HFF-Myc (cell line): Measurements from ENCODE around the gene ITGA6.

ENCODE experiments used
- DNase-seq: peaks from one replicate; pipeline ENCODE4 v3.0.0-alpha.2; 2011; ENCODE audit warnings: low read depth; ENCODE audit errors: extremely low read depth
- H3K4me3 ChIP-seq: replicated peaks from 2 replicates; pipeline ENCODE4 v1.5.1; 2011; ENCODE audit warnings: low read depth, mild to moderate bottlenecking, control low read depth, low read length
- TF ChIP-seq, protein P1 (sequence below): IDR thresholded peaks from 2 replicates; pipeline ENCODE4 v1.5.1; 2012; ENCODE audit warnings: mild to moderate bottlenecking, low read depth, low read length, control low read depth; ENCODE audit errors: missing control alignments

The ITGA6 gene

DNA sequence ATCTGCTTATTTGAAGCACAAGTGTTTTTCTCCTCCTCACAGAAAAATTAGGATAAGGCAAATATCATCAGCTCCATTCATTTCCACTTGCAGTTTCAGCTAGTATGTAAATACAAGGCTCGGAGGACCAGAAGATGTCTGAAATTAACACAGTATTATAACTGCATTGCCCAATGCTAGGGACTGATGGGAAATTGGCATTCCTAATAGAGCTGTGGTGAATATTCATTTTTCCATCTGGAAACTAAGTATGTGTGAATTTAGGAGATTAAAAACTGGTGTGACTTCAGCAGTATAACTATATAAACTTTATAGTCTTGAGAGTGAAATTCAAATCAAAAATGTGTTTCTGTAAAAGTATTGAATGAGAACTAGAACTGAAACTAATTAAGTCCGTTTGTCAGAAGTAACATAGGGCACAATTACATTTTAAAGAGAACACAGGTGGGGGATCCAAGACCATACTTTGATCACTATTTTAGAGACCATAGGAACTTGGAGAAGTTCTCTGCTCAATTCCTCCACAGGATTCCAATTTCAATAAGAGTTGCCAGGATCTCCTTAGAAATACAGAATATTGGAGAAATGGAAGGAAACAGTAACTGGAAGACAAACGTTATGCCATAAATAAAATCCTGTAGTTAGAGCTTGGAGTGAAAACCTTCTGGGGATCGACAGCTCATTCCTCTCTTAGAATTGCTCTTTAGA is 12.1 kb upstream of the ITGA6 start:
- TF ChIP-seq, protein P1, sequence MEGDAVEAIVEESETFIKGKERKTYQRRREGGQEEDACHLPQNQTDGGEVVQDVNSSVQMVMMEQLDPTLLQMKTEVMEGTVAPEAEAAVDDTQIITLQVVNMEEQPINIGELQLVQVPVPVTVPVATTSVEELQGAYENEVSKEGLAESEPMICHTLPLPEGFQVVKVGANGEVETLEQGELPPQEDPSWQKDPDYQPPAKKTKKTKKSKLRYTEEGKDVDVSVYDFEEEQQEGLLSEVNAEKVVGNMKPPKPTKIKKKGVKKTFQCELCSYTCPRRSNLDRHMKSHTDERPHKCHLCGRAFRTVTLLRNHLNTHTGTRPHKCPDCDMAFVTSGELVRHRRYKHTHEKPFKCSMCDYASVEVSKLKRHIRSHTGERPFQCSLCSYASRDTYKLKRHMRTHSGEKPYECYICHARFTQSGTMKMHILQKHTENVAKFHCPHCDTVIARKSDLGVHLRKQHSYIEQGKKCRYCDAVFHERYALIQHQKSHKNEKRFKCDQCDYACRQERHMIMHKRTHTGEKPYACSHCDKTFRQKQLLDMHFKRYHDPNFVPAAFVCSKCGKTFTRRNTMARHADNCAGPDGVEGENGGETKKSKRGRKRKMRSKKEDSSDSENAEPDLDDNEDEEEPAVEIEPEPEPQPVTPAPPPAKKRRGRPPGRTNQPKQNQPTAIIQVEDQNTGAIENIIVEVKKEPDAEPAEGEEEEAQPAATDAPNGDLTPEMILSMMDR: no peak
- no peak overlapping the region for H3K4me3 ChIP-seq
- no peak for DNase-seq

DNA sequence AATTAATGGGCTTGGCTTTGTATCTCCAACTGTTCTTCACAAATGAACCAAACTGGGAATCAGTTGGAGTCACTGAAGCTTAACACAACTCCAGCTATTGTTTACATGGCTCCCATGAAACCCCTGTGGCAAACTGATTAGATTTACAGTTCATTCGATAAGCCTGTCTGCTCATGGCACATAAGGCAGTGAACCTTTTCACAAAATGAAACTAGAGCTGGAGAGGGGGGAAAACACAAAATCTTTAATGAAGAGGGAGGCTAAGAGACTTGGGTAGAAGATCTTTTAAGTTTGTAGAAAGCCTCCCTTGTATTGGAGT is 11.6 kb upstream of the ITGA6 start:
- TF ChIP-seq, protein P1: no peak

DNA sequence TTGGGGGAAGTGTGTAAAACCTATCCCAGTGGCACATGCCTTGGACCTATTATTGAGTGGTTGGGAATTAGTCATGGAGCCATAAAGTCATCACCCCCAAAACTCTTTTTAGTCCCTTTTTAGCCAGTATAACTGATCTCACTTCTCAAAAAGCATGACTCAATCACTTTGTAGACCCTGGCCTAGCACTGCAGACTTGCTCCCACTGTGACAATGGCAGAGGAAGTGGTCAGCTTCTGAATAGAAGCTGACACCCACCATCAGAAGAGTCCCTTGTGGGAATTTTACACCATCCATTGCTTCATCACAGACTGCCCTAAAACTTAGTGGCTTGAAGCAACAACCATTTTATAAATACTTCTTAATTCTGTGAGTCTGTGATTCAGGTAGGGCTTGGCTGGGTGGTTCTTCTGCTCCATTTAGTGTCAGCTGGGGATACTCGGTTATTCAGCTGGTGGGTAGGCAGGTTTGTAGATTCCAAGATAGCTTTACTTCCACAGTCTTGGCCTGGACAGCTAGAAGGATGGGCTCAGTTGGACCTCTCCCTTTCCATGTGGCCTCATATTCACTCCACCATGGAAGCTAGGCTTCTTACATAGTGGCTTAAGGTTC is 10.8 kb upstream of the ITGA6 start:
- no peak for DNase-seq
- TF ChIP-seq, protein P1: no peak
- H3K4me3 ChIP-seq: no peak overlapping the region

More for the DNA sequence above, 11.6 kb upstream of the ITGA6 start:
- DNase-seq: no peak
- H3K4me3 ChIP-seq: no peak overlapping the region

DNA sequence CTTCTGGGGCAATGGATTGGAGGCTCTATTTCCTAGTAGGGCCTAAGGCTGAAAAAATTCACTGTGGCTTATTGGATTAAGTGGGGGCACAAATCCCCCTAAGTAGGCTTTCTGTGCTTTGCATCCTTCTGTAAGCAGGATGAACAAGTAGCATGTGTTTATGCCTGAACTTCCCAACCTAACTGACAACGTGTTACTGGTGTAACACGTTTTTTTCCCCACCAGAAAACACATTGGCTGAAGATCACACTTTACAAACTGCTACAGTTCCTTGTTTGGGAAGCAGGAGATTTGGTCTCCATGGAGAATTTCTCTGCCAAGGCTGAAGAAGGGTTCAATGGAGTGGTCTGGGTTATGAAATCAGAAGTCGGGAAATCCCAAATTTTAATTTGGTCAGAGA is 7.2 kb upstream of the ITGA6 start:
- H3K4me3 ChIP-seq: no peak overlapping the region
- TF ChIP-seq, protein P1: no peak
- DNase-seq: no peak

DNA sequence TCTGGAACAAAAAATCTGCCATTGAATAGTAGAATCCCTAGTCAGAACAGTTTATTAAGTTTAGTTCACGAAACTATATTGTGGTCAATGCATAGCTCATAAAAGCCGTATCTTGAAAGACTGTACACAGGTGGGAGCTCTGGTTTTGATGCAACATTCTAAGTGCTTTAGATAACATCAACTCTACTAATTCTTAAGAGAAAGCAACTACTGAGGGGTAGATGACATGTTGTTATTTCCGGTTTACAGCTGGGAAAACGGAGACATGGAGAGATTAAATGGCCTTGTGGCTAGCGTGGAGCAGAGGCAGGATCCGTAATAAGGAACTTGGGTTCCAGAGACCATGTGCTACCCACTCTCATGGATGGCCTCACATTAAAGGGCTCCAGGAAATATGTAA is 4.2 kb upstream of the ITGA6 start:
- TF ChIP-seq, protein P1: no peak
- H3K4me3 ChIP-seq: no peak overlapping the region
- no peak for DNase-seq

DNA sequence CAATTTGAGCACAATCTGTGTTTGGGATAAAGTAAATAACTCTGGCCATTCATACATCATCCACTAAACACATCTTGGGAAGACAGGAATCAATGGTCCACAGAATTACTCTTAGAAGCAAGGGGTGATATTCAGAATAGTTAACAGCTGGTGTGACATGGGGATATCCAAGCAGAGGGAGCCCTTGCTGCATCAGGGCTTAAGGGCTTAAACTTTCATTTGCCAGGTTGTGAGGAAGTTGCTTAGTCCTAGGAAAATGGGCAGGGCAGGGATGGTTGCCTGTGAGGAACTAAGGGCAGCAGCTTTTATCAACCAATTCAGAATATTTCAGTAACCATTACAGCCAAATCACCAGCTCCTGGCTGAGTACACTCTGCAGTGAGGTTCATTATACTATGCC is 2.0 kb upstream of the ITGA6 start:
- TF ChIP-seq, protein P1: no peak
- DNase-seq: no peak
- H3K4me3 ChIP-seq: no peak overlapping the region

DNA sequence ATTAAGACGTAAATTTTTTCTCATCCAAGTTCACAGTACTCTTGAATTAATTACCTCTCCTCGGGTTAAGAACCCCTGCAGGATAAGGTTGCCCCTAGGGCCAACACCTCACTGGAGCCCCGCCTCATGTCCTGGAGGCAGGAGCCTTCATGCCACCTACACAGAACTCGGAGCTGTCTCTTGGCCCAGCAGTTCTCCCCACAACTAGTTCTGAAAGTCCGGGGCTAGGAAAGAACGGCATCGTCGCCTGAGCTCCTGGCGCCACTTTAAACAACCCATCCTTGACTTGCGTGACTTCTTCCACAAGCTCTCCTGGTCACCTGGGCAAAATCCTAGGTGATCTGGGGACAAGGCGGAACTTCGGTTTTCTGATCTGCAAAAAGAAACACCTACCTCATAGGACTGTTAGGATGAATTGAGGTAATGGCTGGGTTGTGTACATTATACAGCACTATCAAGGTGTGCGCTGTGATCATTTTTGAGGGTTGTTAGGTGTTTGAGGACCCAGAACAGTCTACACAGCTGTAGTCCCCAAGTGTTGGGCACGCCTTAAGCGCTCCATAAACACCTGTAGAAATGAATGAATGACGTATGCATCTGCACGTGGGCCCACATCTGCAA is 641 bp upstream of the ITGA6 start:
- DNase-seq: no peak
- TF ChIP-seq, protein P1: no peak
- H3K4me3 ChIP-seq: peak overlapping the region; percentile 65
